Measurements from ENCODE around the gene CDC42EP1.
"Not testable (repeated sequence)": the region's sequence is repeated elsewhere in the genome, so short reads cannot be mapped to it uniquely, and the experiment has no call there.

CDC42EP1 gene

DNA sequence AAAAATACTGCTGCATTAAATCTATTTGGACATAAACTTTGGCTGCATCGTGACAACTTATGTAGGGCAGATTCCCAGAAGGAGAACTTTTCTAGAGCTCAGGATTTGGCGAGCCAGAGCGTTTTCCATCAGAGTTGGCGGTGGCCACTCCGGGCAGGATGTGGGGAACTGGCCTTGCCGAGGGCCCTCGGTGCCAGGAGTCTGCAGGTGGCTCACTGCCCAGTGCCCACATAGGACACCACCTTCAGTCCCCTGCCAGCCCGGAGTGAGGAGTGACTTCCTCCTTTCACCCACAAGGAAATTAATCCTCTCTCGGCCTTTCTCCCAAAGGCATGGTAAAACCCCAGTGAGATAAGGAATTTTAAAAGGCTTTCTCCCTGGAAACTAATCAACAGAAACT lies 21.2 kb downstream of the CDC42EP1 start:
- DNase-seq (ENCODE audit: low read depth) = no peak

DNA sequence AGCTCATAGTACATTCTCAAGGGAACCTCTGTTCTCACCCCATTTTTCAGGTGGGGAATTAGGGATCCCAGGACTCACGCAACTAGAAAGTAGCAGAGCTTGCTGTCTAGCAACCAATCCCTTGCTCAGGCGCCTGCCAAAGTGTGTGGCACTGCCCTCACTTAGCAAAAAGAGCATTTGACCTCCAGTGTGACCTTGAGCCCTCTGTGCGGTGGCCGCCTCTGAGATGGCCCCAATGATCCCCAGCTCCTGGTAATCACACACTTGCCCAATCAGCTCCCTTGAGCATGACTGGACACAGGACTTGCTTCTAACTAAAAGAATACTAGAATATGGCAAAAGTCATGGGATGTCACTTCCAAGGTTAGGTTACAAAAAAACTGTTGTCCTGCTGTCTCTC lies 22.2 kb downstream of the CDC42EP1 start:
- no peak for DNase-seq (ENCODE audit: low read depth)

DNA sequence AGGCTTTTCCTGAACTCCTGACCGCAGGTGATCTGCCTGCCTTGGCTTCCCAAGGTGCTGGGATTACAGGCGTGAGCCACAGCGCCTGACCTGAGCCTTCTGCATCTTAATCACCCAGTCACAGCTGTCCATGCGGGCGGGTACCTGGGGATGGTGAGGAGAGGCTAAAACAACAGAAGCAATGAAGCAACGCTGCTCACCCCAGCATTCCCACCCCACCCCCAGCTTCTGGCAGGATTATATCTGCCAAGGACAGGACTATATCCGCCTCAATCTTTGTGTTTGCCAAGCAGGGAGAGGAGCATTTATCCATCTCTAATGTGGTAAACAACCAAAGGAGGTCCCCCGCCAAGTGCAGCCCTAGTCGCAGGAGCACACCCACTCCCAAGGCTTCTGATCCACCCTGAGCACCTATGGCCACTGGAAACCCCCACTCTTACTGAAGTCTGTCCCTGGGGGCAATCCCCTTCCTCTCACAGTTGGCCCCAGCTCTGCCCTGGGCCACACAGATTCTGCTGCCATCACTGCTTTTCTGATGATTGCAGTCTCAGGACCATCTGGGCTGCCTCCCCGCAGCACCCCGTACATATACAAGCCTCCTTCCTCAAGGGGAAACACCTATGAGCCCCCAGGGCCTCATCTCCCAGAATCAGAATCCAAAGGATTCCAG lies 28.4 kb downstream of the CDC42EP1 start:
- DNase-seq (ENCODE audit: low read depth) = no peak

DNA sequence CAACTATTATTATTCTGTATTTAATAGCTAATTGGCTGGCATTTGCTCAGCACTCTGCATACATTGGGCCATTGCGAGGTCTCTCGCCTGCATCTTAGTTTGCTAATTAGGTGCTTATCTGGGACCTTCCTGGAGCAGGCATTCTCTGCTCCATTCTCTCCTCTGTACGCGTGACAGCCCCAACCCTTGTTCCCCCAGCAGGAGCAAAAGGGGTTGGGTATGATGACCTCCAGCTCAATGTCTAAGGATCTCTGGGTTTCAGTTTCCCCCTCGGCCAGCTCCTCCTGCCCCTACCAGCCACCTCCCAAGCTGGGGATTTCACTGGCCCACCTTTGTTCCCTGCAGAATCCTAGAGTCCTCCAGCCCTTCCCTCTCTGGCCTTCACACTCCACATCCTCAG lies 29.4 kb downstream of the CDC42EP1 start:
- DNase-seq (ENCODE audit: low read depth) = no peak

DNA sequence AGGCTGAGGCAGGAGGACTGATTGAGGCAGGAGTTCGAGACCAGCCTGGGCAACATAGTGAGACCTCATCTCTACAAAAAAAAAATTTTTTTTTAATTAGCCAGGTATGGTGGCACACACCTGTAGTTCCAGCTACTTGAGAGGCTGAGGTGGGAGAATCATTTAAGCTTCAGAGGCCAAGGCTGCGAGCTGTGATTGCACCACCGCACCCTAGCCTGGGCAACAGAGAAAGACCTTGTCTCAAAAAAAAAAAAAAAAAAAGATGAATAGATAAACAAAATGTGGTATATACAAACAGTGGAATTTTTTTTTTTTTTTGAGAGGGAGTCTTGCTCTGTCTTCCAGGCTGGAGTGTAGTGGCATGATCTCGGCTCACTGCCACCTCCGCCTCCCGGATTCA lies 30.8 kb downstream of the CDC42EP1 start:
- not testable (repeated sequence) for DNase-seq (ENCODE audit: low read depth)

DNA sequence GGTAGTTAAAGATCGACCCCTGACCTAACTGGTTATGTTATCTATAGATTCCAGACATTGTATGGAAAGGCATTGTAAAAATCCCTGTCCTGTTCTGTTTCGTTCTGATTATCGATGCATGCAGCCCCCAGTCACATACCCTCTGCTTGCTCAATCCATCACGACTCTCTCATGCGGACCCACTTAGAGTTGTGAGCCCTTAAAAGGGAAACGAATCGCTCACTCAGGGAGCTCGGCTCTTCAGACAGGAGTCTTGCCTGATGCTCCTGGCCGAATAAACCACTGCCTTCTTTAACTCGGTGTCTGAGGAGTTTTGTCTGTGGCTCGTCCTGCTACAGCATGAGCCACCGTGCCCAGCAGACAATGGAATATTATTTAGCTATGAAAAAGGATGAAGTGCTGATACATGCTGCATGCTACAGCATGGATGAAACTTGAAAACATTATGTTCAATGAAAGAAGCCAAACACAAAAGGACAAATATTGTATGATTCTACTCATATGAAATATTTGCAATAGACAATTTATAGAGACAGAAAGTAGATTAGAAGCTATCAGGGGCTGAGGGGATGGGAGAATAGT lies 31.6 kb downstream of the CDC42EP1 start:
- no peak for DNase-seq (ENCODE audit: low read depth)

DNA sequence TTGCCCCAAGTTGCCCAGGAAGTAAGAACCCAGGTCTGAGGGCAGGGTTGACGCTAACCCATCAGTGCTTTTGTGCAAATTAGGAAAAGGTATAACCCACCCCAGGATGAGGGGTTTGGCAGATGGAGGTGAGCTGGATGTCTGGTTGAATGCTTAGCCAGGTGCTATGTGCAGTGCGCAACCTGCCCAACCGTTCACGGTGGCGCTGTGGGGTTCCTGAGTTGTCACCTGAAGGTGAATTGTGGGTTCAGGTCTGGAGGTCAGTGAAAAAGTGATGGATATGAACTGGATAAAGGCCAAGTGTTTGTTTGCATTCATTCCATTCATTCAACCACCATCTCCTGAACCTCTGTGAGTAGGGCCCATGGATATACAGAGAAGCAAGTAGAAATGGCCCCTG lies 34.0 kb downstream of the CDC42EP1 start:
- DNase-seq (ENCODE audit: low read depth) = no peak

DNA sequence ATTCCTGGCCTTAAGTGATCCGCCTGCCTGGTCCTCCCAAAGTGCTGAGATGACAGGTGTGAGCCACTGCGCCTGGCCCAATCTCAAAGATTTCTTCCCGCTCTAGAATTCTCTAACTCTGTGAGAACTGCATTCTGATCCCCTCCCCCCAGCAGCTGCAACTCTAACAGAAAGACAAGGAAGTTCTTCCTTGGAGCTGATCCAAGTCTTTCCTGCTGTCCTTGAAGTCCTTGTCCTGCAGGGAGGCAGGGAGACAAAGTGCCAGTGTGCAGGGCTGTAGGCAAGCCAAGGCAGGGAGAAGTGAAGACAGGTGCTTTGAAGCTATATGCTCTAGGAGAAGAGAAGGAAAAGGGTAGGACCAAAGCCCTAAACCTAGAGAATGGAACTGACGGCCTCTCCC lies 38.9 kb downstream of the CDC42EP1 start:
- DNase-seq (ENCODE audit: low read depth) = no peak

DNA sequence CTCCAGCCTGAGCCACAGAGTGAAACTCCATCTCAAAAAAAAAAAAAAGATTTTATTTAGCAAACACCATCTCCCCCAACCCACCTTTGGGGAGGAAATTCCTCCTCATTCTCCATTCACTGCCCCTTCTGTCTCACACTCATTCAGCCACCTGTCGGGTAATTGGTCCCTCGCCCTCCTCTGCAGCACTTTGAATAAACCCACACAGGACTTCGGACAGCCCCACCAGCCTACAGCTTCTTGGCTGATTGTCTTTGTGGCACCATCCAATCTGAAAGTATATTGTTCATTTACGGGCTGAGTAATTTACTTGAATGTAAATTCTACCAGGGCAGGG lies 40.9 kb downstream of the CDC42EP1 start:
- no peak for DNase-seq (ENCODE audit: low read depth)

DNA sequence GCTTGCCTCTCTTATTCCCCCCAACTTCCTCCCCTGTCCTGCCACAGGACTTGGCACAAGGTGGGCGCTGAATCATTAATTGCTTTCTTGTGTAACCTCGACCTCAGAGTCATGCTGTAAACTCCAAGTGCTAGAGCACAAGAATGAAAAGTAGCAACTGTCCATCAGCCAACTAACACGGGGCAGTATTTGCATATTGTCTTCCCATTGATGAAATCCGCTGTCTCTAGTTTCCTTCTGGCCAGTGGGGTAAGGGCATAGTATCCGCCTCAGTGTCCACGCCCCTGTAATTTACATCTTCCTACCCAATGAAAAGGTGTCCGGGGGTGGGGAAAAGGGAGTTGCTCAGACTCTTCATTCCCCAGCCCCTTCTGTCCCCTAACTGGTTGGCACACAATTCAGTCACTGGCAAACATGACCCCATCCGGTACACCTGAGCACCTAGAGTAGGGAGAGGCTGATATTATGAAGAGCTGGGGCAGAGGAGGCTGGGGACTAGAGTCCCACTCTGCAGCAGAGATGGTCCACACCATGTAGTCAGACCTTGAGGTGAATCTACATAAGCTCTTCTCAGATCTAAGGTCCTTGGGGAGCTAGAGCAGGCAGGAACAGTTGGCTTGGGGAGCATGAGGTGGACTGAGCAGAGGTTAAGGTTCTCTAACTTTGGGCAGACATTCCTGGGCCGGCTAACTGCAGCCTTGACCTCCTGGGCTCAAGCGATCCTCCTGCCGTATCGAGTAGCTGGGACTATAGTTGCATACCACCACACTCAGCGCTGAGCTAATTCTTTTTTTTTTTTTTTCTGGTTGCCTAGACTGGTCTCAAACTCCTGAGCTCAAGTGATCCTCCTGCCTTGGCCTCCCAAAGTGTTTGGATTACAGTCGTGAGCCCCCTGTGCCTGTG lies 41.5 kb downstream of the CDC42EP1 start:
- DNase-seq (ENCODE audit: low read depth) = no peak

DNA sequence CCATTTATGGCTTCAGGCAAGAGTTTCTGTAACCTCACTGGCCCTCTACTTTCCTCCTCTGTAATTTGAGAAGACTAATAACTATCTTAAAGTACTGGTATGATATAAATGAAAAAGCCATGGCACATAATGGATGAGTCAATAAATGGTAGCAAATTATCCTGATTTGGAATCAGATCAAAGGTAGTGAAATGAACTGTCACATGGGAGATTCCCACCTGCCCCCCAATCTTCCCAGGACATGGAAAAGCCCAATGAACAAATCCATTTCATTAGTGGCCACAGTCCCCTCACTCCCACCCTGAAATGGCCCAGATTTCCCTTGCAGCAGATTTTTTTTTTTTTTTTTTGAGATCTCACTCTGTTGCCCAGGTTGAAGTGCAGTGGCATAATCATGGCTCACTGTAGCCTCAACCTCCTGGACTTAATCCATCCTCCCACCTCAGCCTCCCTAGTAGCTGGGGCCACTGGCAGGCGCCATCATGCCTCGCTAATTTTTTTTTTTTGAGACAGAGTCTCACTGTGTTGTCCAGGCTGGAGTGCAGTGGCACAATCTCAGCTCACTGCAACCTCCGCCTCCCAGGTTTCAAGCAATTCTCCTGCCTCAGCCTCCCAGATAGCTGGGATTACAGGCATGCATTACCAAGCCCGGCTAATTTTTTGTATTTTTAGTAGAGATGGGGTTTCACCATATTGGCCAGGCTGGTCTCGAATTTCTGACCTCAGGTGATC lies 42.4 kb downstream of the CDC42EP1 start:
- not testable (repeated sequence) for DNase-seq (ENCODE audit: low read depth)

DNA sequence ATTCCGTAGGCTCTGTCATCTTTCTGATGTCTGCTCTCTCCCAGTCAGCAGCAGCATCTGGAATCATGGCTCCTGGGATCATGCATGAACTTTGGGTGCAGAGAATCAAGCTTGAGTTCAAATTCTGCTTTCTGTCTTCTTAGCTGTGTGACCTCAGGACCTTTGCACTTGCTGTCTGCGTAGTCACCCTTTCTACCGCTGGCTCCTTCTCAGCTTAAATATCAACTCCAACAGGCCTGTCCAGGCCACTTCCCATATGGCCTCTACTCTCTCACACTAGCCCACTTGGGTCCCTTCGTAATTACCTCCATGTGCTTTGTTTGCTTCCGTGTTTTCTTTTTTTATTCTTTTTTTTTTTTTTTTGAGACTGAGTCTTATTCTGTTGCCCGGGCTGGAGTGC lies 43.8 kb downstream of the CDC42EP1 start:
- DNase-seq (ENCODE audit: low read depth) = no peak

DNA sequence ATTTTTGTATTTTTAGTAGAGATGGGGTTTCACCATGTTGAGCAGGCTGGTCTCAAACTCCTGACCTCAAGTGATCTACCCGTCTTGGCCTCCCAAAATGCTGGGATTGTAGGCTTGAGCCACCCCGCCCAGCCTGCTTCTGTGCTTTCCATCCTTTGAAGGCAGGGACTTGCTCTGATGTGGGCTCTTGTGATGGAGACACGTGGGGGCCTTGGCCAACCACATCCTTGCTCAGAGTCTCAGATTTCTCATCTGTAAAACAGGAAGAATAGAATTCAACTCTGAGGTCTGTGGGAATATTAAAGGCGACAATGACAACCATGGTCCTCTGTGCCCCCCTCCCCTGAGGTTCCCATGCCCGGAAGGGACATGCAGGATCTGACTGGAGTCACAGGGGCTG lies 44.6 kb downstream of the CDC42EP1 start:
- DNase-seq (ENCODE audit: low read depth) = no peak

DNA sequence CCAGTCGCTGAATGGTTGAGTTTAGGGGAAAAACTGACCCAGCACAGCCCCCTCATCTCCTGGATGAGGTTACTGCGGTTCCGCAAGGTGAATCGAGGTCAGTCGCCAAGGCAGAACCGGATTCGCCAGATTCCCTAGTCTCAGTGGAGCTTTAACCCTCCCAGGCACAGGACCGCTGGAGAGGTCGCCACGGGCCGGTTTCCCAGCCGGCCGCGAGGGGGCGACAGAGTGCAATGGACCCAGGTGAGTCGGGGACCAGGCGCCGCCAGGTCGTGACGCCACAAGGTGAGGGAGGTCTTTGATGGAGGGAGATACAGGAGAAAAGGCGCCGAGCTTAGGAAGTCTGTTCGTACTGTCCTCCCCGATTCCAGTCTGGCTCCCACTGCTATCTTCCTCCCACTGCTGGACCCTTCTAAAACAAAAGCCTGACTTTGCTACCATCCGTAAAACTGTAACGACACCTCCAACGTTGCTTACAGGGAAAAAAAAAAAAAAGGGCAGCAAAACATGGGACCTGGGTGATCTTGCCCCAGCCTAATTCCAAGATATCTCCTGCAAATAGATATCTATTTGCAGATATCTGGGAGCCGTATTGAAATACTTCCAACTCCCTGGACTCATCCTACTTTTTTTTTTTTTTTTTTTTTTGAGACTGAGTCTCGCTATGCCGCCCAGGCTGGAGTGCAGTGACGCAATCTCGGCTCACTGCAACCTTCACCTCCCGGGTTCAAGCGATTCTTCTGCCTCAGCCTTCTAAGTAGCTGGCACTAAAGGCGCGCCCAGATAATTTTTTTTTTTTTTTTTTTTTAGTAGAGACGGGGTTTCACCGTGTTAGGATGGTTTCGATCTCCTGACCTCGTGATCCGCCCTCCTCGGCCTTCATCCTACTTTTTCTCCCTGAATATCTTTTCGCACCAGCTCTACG lies 47.0 kb downstream of the CDC42EP1 start:
- DNase-seq (ENCODE audit: low read depth) = no peak

DNA sequence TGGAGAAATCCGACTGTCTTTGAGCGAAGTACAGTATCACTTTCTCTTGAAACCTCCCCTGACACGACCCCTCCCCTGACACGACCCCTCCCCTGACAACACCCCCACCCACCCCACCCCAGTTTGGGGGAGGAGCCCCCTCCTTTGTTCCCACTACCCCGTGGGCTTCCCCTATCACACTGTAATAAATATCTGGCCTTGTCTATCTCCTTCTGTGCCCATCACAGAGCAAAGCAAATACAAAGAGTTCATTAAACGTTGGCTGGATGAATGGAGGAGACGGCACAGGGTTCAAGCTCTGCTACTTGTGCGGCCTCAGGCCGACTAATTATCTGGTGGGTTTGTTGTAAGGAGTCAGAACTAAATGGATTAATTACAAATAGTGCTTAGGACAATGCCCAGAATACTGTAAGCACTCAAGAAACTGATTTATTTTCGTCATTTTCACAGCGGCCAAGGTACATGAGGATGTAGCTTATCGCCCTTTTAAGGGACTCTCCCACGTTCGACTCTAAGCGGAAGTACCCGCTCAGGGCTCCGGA lies 47.7 kb downstream of the CDC42EP1 start:
- DNase-seq (ENCODE audit: low read depth) = no peak

DNA sequence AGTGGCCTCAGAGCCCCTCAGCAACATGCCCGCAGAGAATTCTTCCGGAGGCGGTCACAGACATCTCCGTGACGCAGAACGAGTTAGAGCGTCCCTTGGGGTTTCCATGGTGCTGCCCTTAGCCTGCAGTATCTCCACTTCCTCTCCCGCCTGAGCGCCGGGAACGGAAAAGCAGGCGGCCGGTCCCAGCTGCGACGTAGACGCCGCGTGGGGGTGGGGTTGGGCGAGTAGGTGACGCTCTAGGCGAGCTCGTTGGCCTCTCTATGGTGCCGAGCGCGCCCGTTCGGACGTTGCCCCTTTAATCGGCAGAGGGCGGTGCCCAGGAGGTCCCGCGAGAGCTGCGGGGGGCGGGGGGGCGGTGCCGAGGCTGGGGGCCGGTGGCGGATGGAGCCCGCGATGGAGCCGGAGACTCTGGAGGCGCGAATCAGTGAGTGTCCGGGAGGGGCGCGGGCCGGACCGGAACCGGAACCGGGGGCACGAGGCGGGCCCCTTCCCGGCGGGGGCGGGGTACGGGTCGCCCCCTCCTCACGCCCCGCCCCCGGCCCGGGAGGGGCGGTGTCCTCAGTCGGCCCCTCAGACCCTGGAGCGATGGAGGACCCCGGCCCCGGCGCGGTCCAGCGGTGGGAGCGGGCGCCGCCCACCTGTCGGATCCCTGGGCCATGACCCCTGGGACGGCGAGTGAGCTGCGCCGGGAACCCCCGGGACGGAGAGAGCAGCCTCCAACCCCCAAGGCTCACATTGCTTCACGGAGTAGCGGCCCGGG lies 48.4 kb downstream of the CDC42EP1 start, which contains the start of gene GGA1:
Gene GGA1, plus strand, starts transcription at position 358 of the 763 bp plus-strand sequence. Its CDS starts 27 bp downstream, at position 385.
- peak; percentile 87 for DNase-seq (ENCODE audit: low read depth)

DNA sequence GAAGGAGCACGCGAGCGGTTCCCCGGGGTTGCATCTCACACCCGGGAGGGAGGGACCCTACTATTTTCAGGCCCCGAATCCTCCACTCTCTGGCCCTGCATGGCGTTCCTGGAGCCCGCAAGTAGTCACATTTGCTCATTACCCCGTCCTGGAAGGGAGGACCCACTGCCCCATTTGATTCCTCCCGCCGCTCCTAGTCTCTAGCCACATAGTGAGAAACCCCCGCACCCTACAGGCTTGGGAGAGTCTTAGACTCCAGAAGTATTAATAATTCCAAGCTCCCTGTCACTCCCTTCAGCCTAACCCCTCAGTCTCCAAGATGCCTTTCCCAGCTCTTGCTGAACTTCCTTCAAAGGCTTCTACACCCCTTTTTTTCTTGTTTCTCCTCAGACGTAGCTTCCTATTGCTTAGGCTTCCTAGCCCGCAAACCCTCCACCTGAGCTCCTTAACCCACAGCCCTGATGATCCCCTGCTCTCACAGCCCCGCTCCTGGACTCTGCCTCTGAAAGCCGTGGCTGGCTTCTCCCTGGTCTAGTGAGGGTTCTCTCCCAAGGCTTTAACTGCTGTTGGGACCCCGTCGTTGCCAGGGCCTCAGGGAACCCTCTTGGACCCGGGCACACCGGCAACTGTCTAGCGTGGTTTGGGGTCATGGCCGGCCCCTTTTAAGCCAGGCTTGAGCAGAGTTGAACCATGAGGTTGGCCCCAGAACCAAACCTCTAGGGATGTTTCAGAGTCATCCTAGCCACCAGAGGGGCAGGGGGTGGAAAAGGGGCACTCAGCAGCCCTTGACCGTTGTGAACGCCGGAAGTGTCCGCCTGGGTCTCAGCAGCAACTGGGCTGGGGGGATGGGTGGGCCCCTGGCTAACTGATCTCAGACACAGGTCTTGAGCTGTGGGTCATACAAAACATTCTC lies 49.2 kb downstream of the CDC42EP1 start:
- DNase-seq (ENCODE audit: low read depth) = no peak

DNA sequence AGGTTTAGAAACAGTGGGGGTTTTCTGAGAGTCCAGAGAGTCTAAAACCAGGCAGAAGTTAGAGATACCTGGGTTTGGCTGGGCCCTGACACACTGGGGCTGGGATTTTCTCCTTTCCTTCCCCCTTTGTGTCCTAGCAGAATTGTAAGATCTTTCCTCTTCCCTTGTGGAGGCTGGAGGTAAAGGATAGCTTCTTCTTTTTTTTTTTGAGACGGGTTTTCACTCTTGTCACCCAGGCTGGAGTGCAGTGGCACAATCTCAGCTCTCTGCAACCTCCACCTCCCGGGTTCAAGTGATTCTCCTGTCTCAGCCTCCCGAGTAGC lies 49.8 kb downstream of the CDC42EP1 start:
- DNase-seq (ENCODE audit: low read depth) = not testable (repeated sequence)

DNA sequence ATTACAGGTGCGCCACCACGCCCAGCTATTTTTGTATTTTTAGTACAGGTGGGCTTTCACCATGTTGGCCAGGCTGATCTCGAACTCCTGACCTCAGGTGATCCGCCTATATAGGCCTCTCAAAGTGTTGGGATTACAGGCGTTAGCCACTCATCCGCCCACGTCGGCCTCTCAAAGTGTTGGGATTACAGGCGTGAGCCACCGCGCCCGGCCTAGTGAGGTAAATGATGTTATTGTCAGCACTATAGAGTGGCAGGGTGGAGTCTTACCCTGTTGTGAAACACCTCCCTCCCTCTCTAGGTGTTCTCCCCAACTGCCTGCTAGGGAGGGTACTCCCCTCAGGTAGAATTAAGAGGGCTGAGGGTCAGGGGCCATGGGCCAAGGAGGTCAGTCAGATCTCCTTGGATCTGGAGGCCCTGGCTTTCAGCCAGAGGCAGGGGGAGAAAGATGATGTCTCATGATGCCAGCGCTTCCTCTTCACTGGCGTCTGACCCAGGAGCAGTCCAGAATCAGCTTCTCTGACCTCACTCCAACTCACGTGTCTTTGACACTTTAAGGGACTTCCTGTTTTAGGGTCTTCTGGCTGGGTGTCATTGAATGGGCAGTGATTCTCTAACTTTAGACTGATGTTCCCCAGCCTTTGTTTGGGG lies 50.3 kb downstream of the CDC42EP1 start:
- no peak for DNase-seq (ENCODE audit: low read depth)

All from non-pigmented ciliary epithelial cell (primary cell).